H9 (cell line): ENCODE measurements around the gene SLC5A1. TPM values are rescaled to one million over a fixed set of nuclear protein-coding genes. Genes with fewer than 3 reads are reported as not detected.

Experiments used
- DNase-seq: peaks from one replicate; pipeline ENCODE4 v3.0.0-alpha.2; 2017
- H2AFZ ChIP-seq: one replicate; pipeline ENCODE4 v1.6.1; 2013; ENCODE audit warnings: mild to moderate bottlenecking, low read length, control low read depth, moderate library complexity
- H2AK5ac ChIP-seq: 2 replicates; pipeline ENCODE4 v1.6.1; 2013; ENCODE audit warnings: low read length, control low read depth, mixed read lengths; ENCODE audit not compliant: insufficient read length
- H2BK120ac ChIP-seq: one replicate; pipeline ENCODE4 v1.6.1; 2013; ENCODE audit warnings: low read depth, mild to moderate bottlenecking, low read length, control low read depth, inconsistent platforms; ENCODE audit not compliant: poor library complexity, severe bottlenecking
- H2BK12ac ChIP-seq: 2 replicates; pipeline ENCODE4 v1.6.1; 2013; ENCODE audit warnings: low read length, control low read depth, mixed read lengths, low read depth; ENCODE audit not compliant: insufficient read length
- H2BK15ac ChIP-seq: 2 replicates; pipeline ENCODE4 v1.6.1; 2013; ENCODE audit warnings: low read depth, low read length, control low read depth
- H2BK20ac ChIP-seq: one replicate; pipeline ENCODE4 v1.6.1; 2013; ENCODE audit warnings: low read depth, mild to moderate bottlenecking, low read length, control low read depth, inconsistent platforms; ENCODE audit not compliant: poor library complexity, severe bottlenecking
- H2BK5ac ChIP-seq: 2 replicates; pipeline ENCODE4 v1.6.1; 2013; ENCODE audit warnings: low read length, control low read depth, mixed read lengths; ENCODE audit not compliant: insufficient read length
- H3K14ac ChIP-seq: 2 replicates; pipeline ENCODE4 v1.6.1; 2013; ENCODE audit warnings: low read length, control low read depth; ENCODE audit not compliant: insufficient read depth
- H3K18ac ChIP-seq: 2 replicates; pipeline ENCODE4 v1.6.1; 2013; ENCODE audit warnings: low read depth, mild to moderate bottlenecking, mixed read lengths, low read length, control low read depth; ENCODE audit not compliant: insufficient read length
- H3K23ac ChIP-seq: 2 replicates; pipeline ENCODE4 v1.6.1; 2013; ENCODE audit warnings: low read length, control low read depth, mixed read lengths, low read depth; ENCODE audit not compliant: insufficient read length
- H3K23me2 ChIP-seq: 2 replicates; pipeline ENCODE4 v1.6.1; 2013; ENCODE audit warnings: low read depth, mild to moderate bottlenecking, mixed read lengths, low read length, control low read depth; ENCODE audit not compliant: insufficient read length, poor library complexity, severe bottlenecking
- H3K27ac ChIP-seq: 2 replicates; pipeline ENCODE4 v1.5.1; 2013; ENCODE audit warnings: low read length, control low read depth, mixed read lengths, low read depth; ENCODE audit not compliant: insufficient read length
- H3K27me3 ChIP-seq: 2 replicates; pipeline ENCODE4 v1.6.1; 2013; ENCODE audit warnings: low read length, control low read depth, inconsistent platforms; ENCODE audit not compliant: insufficient read depth
- H3K4ac ChIP-seq: 2 replicates; pipeline ENCODE4 v1.6.1; 2013; ENCODE audit warnings: low read depth, mild to moderate bottlenecking, control low read depth, inconsistent platforms, low read length, moderate library complexity
- H3K4me1 ChIP-seq: 2 replicates; pipeline ENCODE4 v1.6.1; 2013; ENCODE audit warnings: low read length, control low read depth, inconsistent platforms; ENCODE audit not compliant: insufficient read depth
- H3K4me2 ChIP-seq: 2 replicates; pipeline ENCODE4 v1.6.1; 2013; ENCODE audit warnings: low read length, control low read depth, mixed read lengths; ENCODE audit not compliant: insufficient read length, insufficient read depth
- H3K56ac ChIP-seq: 2 replicates; pipeline ENCODE4 v1.6.1; 2013; ENCODE audit warnings: low read depth, mild to moderate bottlenecking, mixed read lengths, low read length, control low read depth; ENCODE audit not compliant: insufficient read length
- H3K79me1 ChIP-seq: 2 replicates; pipeline ENCODE4 v1.6.1; 2013; ENCODE audit warnings: low read depth, mild to moderate bottlenecking, moderate library complexity, low read length, control low read depth, inconsistent platforms; ENCODE audit not compliant: insufficient read depth, poor library complexity, severe bottlenecking
- H3K79me2 ChIP-seq: 2 replicates; pipeline ENCODE4 v1.6.1; 2013; ENCODE audit warnings: low read length, control low read depth, inconsistent platforms; ENCODE audit not compliant: insufficient read depth
- H3K9ac ChIP-seq: 2 replicates; pipeline ENCODE4 v1.6.1; 2013; ENCODE audit warnings: low read length, control low read depth, mixed read lengths; ENCODE audit not compliant: insufficient read length; ENCODE audit errors: extremely low read depth
- H3K9me3 ChIP-seq: one replicate; pipeline ENCODE4 v1.6.1; 2013; ENCODE audit warnings: low read depth, low read length, inconsistent platforms; ENCODE audit not compliant: control insufficient read depth
- H3T11ph ChIP-seq: one replicate; pipeline ENCODE4 v1.6.1; 2013; ENCODE audit warnings: mild to moderate bottlenecking, low read length, control low read depth, inconsistent platforms
- H4K20me1 ChIP-seq: one replicate; pipeline ENCODE4 v1.6.1; 2013; ENCODE audit not compliant: control insufficient read depth, insufficient read length, insufficient read depth
- H4K5ac ChIP-seq: 2 replicates; pipeline ENCODE4 v1.6.1; 2013; ENCODE audit warnings: low read depth, mild to moderate bottlenecking, mixed read lengths, low read length, control low read depth; ENCODE audit not compliant: insufficient read length
- H4K8ac ChIP-seq: replicated peaks from 2 replicates; pipeline ENCODE4 v1.6.1; 2013; ENCODE audit warnings: low read length, control low read depth, mixed read lengths, low read depth; ENCODE audit not compliant: insufficient read length
- H4K91ac ChIP-seq: 2 replicates; pipeline ENCODE4 v1.6.1; 2013; ENCODE audit warnings: low read depth, mild to moderate bottlenecking, moderate library complexity, mixed read lengths, low read length, control low read depth; ENCODE audit not compliant: insufficient read length
- H3K27ac Mint-ChIP-seq, 3 experiments: 2 replicates in 2 of 3; 3 replicates in 1 of 3; pipeline ENCODE4 v1.8.0; 2020 to 2021; ENCODE audit warnings: mixed read lengths in 3 of 3, mild to moderate bottlenecking in 1 of 3, moderate library complexity in 1 of 3
- H3K27me3 Mint-ChIP-seq: 2 replicates; pipeline ENCODE4 v1.8.0; 2021; ENCODE audit warnings: low read depth, mild to moderate bottlenecking, moderate library complexity, mixed read lengths
- H3K36me3 Mint-ChIP-seq, 3 experiments: 2 replicates in 2 of 3; 3 replicates in 1 of 3; pipeline ENCODE4 v1.8.0; 2020 to 2021; ENCODE audit warnings: low read depth in 3 of 3, mixed read lengths in 3 of 3; ENCODE audit not compliant: insufficient read depth in 1 of 3
- H3K4me1 Mint-ChIP-seq, 2 experiments: 2 replicates each; pipeline ENCODE4 v1.8.0; 2020; ENCODE audit warnings: mixed read lengths in 2 of 2
- H3K4me3 Mint-ChIP-seq, 2 experiments: 2 replicates in 1 of 2; 3 replicates in 1 of 2; pipeline ENCODE4 v1.8.0; 2020 to 2021; ENCODE audit warnings: mild to moderate bottlenecking in 2 of 2, mixed read lengths in 2 of 2, moderate library complexity in 1 of 2
- H3K9me3 Mint-ChIP-seq, 2 experiments: 2 replicates in 1 of 2; 3 replicates in 1 of 2; pipeline ENCODE4 v1.8.0; 2020; ENCODE audit warnings: mild to moderate bottlenecking in 2 of 2, mixed read lengths in 2 of 2, moderate library complexity in 1 of 2
- CTCF ChIP-seq: fragments of 200-600 bp; sonication (generic); conservative IDR thresholded peaks from 3 replicates; pipeline ENCODE4 v1.8.0; 2021; ENCODE audit warnings: antibody characterized with exemption, mild to moderate bottlenecking
- WGBS: extraction: QIAGEN DNeasy Blood & Tissue Kit; methylation state at CpG from one replicate; pipeline ENCODE4 v1.1.7; 2013; ENCODE audit warnings: missing lambda C conversion rate, low lambda C conversion rate, mixed read lengths; ENCODE audit not compliant: insufficient read length; ENCODE audit errors: extremely low coverage; 5-methylcytosine and 5-hydroxymethylcytosine counted together
- total RNA-seq: library from RNA; stranded (reverse); gene quantifications from 2 replicates; pipeline ENCODE4 v1.2.1, GENCODE V29; 2021

SLC5A1 gene
- total RNA-seq, 1 experiment from 2014 or later, result not detected

GRCh38 chr22:32127904-32128303, 84.8 kb downstream of the SLC5A1 start:
- no peak overlapping the region; a peak in 1 of 7 replicates for H3K27ac Mint-ChIP-seq
- peaks cover 2 to 8% of the 10 kb centered on the region in 2 experiments for H3K4me1 Mint-ChIP-seq
- peak; percentile 79 for DNase-seq
- WGBS, result no CpG with 5 or more reads among the region's 4 CpGs
- peak; percentile 87 for TF ChIP-seq CTCF
- Histone ChIP-seq H2BK5ac (no peak overlapping the region), H3K4me2 (no peak overlapping the region), H4K91ac (no peak overlapping the region), H3K79me1 (no peaks in the 10 kb centered on the region), H3K23me2 (no peaks in the 10 kb centered on the region), H2BK12ac (no peak overlapping the region), H3K9ac (no peak overlapping the region), H2AFZ (no peak overlapping the region), H2BK120ac (no peak overlapping the region), H3K4me1 (no peaks in the 10 kb centered on the region; the same call in 1 of the 2 replicates), H4K8ac (no peak overlapping the region), H3K18ac (no peak overlapping the region), H3K27ac (no peak overlapping the region), H2AK5ac (no peak overlapping the region), H3K4ac (no peak overlapping the region), H3K9me3 (no peaks in the 10 kb centered on the region), H3K14ac (no peak overlapping the region; the same call in 1 of the 2 replicates), H3K23ac (no peak overlapping the region), H2BK15ac (no peak overlapping the region), H3K56ac (no peak overlapping the region), H3K79me2 (no peaks in the 10 kb centered on the region), H4K5ac (no peak overlapping the region), H3T11ph (no peak overlapping the region), H4K20me1 (no peaks in the 10 kb centered on the region), H3K27me3 (no peaks in the 10 kb centered on the region), H2BK20ac (no peak overlapping the region)
- no peaks in the 10 kb centered on the region for H3K9me3 Mint-ChIP-seq
- H3K36me3 Mint-ChIP-seq, result no peaks in the 10 kb centered on the region; a peak in 1 of 7 replicates
- peaks cover 39% of the 10 kb centered on the region for H3K27me3 Mint-ChIP-seq
- no peak overlapping the region for H3K4me3 Mint-ChIP-seq
